Loucy (cell line): ENCODE measurements around the gene FAM135A.

ENCODE experiments used
- H2AFZ ChIP-seq: fragments of 200-600 bp; sonication (generic); 2 replicates; pipeline ENCODE4 v1.6.0; 2016; ENCODE audit warnings: antibody characterized with exemption, mild to moderate bottlenecking, low read length, moderate library complexity
- H3F3A ChIP-seq: fragments of 200-600 bp; 2 replicates; pipeline ENCODE4 v1.6.0; 2016; ENCODE audit warnings: antibody characterized with exemption, low read depth, mild to moderate bottlenecking
- H3K27me3 ChIP-seq: fragments of 200-600 bp; sonication (generic); 2 replicates; pipeline ENCODE4 v1.6.1; 2014; ENCODE audit warnings: low read length, mild to moderate bottlenecking; ENCODE audit not compliant: insufficient read depth, poor library complexity, severe bottlenecking
- H3K36me3 ChIP-seq: fragments of 200-600 bp; sonication (generic); 2 replicates; pipeline ENCODE4 v1.6.1; 2016; ENCODE audit warnings: low read length; ENCODE audit not compliant: insufficient read depth
- H3K4me1 ChIP-seq: fragments of 200-600 bp; sonication (generic); 2 replicates; pipeline ENCODE4 v1.5.1; 2014; ENCODE audit warnings: low read length, mild to moderate bottlenecking; ENCODE audit not compliant: insufficient read depth, poor library complexity, severe bottlenecking
- H3K4me2 ChIP-seq: fragments of 200-600 bp; sonication (generic); 2 replicates; pipeline ENCODE4 v1.6.0; 2014; ENCODE audit warnings: antibody characterized with exemption, low read length, low read depth, mild to moderate bottlenecking; ENCODE audit not compliant: poor library complexity, severe bottlenecking
- H3K4me3 ChIP-seq: fragments of 200-600 bp; sonication (generic); 2 replicates; pipeline ENCODE4 v1.5.1; 2014; ENCODE audit warnings: low read length, mild to moderate bottlenecking, mixed read lengths; ENCODE audit not compliant: poor library complexity, severe bottlenecking
- H3K79me2 ChIP-seq: fragments of 200-600 bp; sonication (generic); 2 replicates; pipeline ENCODE4 v1.6.1; 2014; ENCODE audit warnings: low read length; ENCODE audit not compliant: insufficient read depth
- H3K9ac ChIP-seq: fragments of 200-600 bp; sonication (generic); 2 replicates; pipeline ENCODE4 v1.6.0; 2014; ENCODE audit warnings: mild to moderate bottlenecking, low read depth, low read length, moderate library complexity; ENCODE audit not compliant: poor library complexity, severe bottlenecking
- H3K9me2 ChIP-seq: fragments of 200-600 bp; sonication (generic); replicated peaks from 2 replicates; pipeline ENCODE4 v1.6.1; 2016; ENCODE audit warnings: low read depth, low read length, mixed read lengths
- H3K9me3 ChIP-seq: fragments of 200-600 bp; sonication (generic); 2 replicates; pipeline ENCODE4 v1.6.1; 2014; ENCODE audit warnings: mild to moderate bottlenecking, antibody characterized with exemption, low read length, low read depth; ENCODE audit not compliant: insufficient read depth
- H4K20me1 ChIP-seq: fragments of 200-600 bp; sonication (generic); 2 replicates; pipeline ENCODE4 v1.6.0; 2014; ENCODE audit warnings: antibody characterized with exemption, low read length, mild to moderate bottlenecking; ENCODE audit not compliant: insufficient read depth, poor library complexity, severe bottlenecking
- CTCF ChIP-seq: fragments of 200-600 bp; sonication (generic); conservative IDR thresholded peaks from 2 replicates; pipeline ENCODE4 v1.5.1; 2014; ENCODE audit warnings: mild to moderate bottlenecking, antibody characterized with exemption, low read length
- EZH2phosphoT487 ChIP-seq: fragments of 200-600 bp; IDR thresholded peaks from 2 replicates; pipeline ENCODE4 v1.6.1; 2018; ENCODE audit warnings: antibody characterized with exemption, mild to moderate bottlenecking, moderate library complexity, borderline replicate concordance

Gene FAM135A

DNA sequence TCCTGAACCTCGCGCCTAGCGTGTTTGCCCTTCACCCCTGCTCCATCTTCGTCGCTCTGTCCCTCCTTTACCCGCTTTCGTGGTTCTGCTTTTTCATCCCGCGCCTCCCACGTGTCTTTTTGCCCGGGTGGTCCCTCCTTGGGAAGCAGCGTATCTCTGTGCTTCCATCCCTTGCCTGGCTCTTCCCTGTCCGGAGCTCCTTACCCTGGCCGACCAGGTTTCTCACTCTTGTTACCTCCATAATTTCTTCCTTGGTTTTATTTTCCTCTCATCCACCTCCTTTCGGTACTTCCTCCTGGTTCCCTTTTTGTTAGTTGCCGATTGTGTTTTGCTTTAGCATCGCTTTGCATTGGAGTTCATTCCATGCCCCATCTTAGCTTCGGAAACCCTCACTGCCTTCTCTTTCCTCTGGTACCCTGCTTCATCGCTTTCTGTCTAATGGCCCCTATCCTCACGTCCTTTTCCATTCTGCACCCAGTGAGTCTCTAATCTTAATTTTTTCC is 735 bp downstream of the FAM135A start:
- H3K9ac ChIP-seq: peak overlapping the region; percentile 67
- no peaks in the 10 kb centered on the region for H3K36me3 ChIP-seq
- no peaks in the 10 kb centered on the region for H3K9me2 ChIP-seq
- H3K4me3 ChIP-seq: peak overlapping the region; percentile 92
- TF ChIP-seq CTCF (no peak), EZH2phosphoT487 (no peak)
- peaks cover 3% of the 10 kb centered on the region for H4K20me1 ChIP-seq
- H3F3A ChIP-seq: no peaks in the 10 kb centered on the region
- H3K27me3 ChIP-seq: peaks cover 9% of the 10 kb centered on the region
- peak overlapping the region; percentile 83 for H3K4me2 ChIP-seq
- H3K9me3 ChIP-seq: no peaks in the 10 kb centered on the region
- H2AFZ ChIP-seq: peak overlapping the region; percentile 85
- H3K4me1 ChIP-seq: peaks cover 9% of the 10 kb centered on the region
- H3K79me2 ChIP-seq: peaks cover 10% of the 10 kb centered on the region

- Histone ChIP-seq H3K36me3 (no peaks in the 10 kb centered on the region), H3F3A (no peaks in the 10 kb centered on the region), H3K9me2 (no peaks in the 10 kb centered on the region), H3K9me3 (no peaks in the 10 kb centered on the region), H3K4me1 (peaks cover 9% of the 10 kb centered on the region), H3K79me2 (peaks cover 10% of the 10 kb centered on the region), H3K4me2 (peak overlapping the region; percentile 83), H2AFZ (no peak overlapping the region), H3K4me3 (peak overlapping the region; percentile 92), H3K9ac (peak overlapping the region; percentile 67), H3K27me3 (peaks cover 9% of the 10 kb centered on the region), H4K20me1 (peaks cover 3% of the 10 kb centered on the region)
- TF ChIP-seq EZH2phosphoT487 (no peak), CTCF (no peak)
Measured at GRCh38 chr6:70414813-70415212, 1.5 kb downstream of the FAM135A start.

- H3K9me2 ChIP-seq: no peaks in the 10 kb centered on the region
Measured at GRCh38 chr6:70415247-70415646, 1.9 kb downstream of the FAM135A start.

More at GRCh38 chr6:70415247-70415646, 1.9 kb downstream of the FAM135A start:
- H3K4me2 ChIP-seq: peak overlapping the region; percentile 83
- H3F3A ChIP-seq: no peaks in the 10 kb centered on the region
- H3K4me1 ChIP-seq: peaks cover 9% of the 10 kb centered on the region
- H3K9me3 ChIP-seq: no peaks in the 10 kb centered on the region
- peak overlapping the region; percentile 92 for H3K4me3 ChIP-seq
- H2AFZ ChIP-seq: no peak overlapping the region
- peaks cover 10% of the 10 kb centered on the region for H3K79me2 ChIP-seq
- H3K27me3 ChIP-seq: peaks cover 9% of the 10 kb centered on the region
- peaks cover 3% of the 10 kb centered on the region for H4K20me1 ChIP-seq
- H3K9ac ChIP-seq: peak overlapping the region; percentile 67
- no peaks in the 10 kb centered on the region for H3K36me3 ChIP-seq
- no peak for TF ChIP-seq CTCF
- no peak for TF ChIP-seq EZH2phosphoT487
